Measurements from ENCODE around the gene MID1.
"Not testable (repeated sequence)": the region's sequence is repeated elsewhere in the genome, so short reads cannot be mapped to it uniquely, and the experiment has no call there.

The MID1 gene

GRCh38 chrX:10617186-10617998 is 3.0 kb downstream of the MID1 start:
- DNase-seq: no peak

- no peak for DNase-seq
These were observed 4.2 kb downstream of the MID1 start for GRCh38 chrX:10615931-10616774.

- no peak for DNase-seq
These were observed 8.2 kb downstream of the MID1 start for GRCh38 chrX:10612215-10612614.

GRCh38 chrX:10611441-10612090 is 8.8 kb downstream of the MID1 start:
- no peak for DNase-seq

GRCh38 chrX:10608099-10608498 is 12.3 kb downstream of the MID1 start:
- DNase-seq: no peak

GRCh38 chrX:10607233-10607632 is 13.2 kb downstream of the MID1 start:
- DNase-seq: no peak

GRCh38 chrX:10603612-10604011 is 16.8 kb downstream of the MID1 start:
- no peak for DNase-seq

- no peak for DNase-seq
These were observed 17.7 kb downstream of the MID1 start for GRCh38 chrX:10602646-10603045.

- no peak for DNase-seq
These were observed 19.9 kb downstream of the MID1 start for GRCh38 chrX:10600479-10600878.

GRCh38 chrX:10598540-10598939 is 21.8 kb downstream of the MID1 start:
- no peak for DNase-seq

GRCh38 chrX:10597871-10598270 is 22.5 kb downstream of the MID1 start:
- no peak for DNase-seq

GRCh38 chrX:10591363-10592335 is 28.7 kb downstream of the MID1 start:
- no peak for DNase-seq

GRCh38 chrX:10589787-10590186 is 30.6 kb downstream of the MID1 start:
- DNase-seq: not testable (repeated sequence)

- DNase-seq: no peak
These were observed 31.3 kb downstream of the MID1 start for GRCh38 chrX:10589098-10589497.

- not testable (repeated sequence) for DNase-seq
These were observed 35.5 kb downstream of the MID1 start for GRCh38 chrX:10584882-10585281.

GRCh38 chrX:10582945-10583344 is 37.4 kb downstream of the MID1 start:
- no peak for DNase-seq

- no peak for DNase-seq
These were observed 38.1 kb downstream of the MID1 start for GRCh38 chrX:10582215-10582733.

- DNase-seq: no peak
These were observed 41.0 kb downstream of the MID1 start for GRCh38 chrX:10579112-10580011.

- no peak for DNase-seq
These were observed 41.9 kb downstream of the MID1 start for GRCh38 chrX:10578527-10578926.

- no peak for DNase-seq
These were observed 42.5 kb downstream of the MID1 start for GRCh38 chrX:10577853-10578252.
